GM19467 (cell line): Measurements from ENCODE around the gene POLR3H.

Experiments used
- ATAC-seq: cut with Tn5 transposase; IDR thresholded peaks from one replicate; pipeline ENCODE4 v1.9.1; 2021; ENCODE audit warnings: mild to moderate bottlenecking, moderate library complexity; ENCODE audit not compliant: unreplicated experiment

Gene POLR3H

GRCh38 chr22:41488076-41488475 is 56.2 kb downstream of the POLR3H start:
- ATAC-seq = no peak

GRCh38 chr22:41487037-41487935 is 57.0 kb downstream of the POLR3H start:
- no peak for ATAC-seq

- ATAC-seq = no peak
Measured at GRCh38 chr22:41485033-41485432, 59.2 kb downstream of the POLR3H start.

GRCh38 chr22:41482319-41482935 is 61.8 kb downstream of the POLR3H start:
- no peak for ATAC-seq

- no peak for ATAC-seq
Measured at GRCh38 chr22:41481925-41482318, 62.3 kb downstream of the POLR3H start.

- no peak for ATAC-seq
Measured at GRCh38 chr22:41481131-41481830, 63.0 kb downstream of the POLR3H start.

GRCh38 chr22:41480397-41480735 is 63.9 kb downstream of the POLR3H start:
- ATAC-seq = no peak

GRCh38 chr22:41479671-41480396 is 64.4 kb downstream of the POLR3H start:
- no peak for ATAC-seq

GRCh38 chr22:41478891-41479521 is 65.3 kb downstream of the POLR3H start:
- ATAC-seq = no peak

GRCh38 chr22:41478473-41478872 is 65.8 kb downstream of the POLR3H start:
- no peak for ATAC-seq
